ENCODE measurements around the gene LRRTM1. TPM values are rescaled to one million over a fixed set of nuclear protein-coding genes. Genes with fewer than 3 reads are reported as not detected.

Gene LRRTM1
- total RNA-seq, 1 donor from 2014 or later = not detected

- Mint-ChIP-seq H3K36me3 (ENCODE audit: low read depth) (no peaks in the 10 kb centered on the region), H3K27ac (no peak overlapping the region)
Measured at GRCh38 chr2:80322958-80323357, 18.4 kb upstream of the LRRTM1 start.

GRCh38 chr2:80322311-80322920, 17.9 kb upstream of the LRRTM1 start:
- ChIA-PET POLR2A (no interaction called here), CTCF (no interaction called here)
- DNase-seq (no peak), ATAC-seq (ENCODE audit: low read depth) (no peak)
- intact Hi-C loops (cut with micrococcal nuclease) = no loop called here
- H3K9me3 Mint-ChIP-seq = no peaks in the 10 kb centered on the region
- no peak overlapping the region for H3K27ac Mint-ChIP-seq
- H3K36me3 Mint-ChIP-seq (ENCODE audit: low read depth) = no peaks in the 10 kb centered on the region
- H3K4me1 Mint-ChIP-seq = no peaks in the 10 kb centered on the region
- no peak for TF ChIP-seq CTCF (IDR thresholded peaks at IDR 0.05)
- H3K27me3 Mint-ChIP-seq = no peaks in the 10 kb centered on the region
- no peak overlapping the region for H3K4me3 Mint-ChIP-seq

More at GRCh38 chr2:80322958-80323357, 18.4 kb upstream of the LRRTM1 start:
- Mint-ChIP-seq H3K27me3 (no peaks in the 10 kb centered on the region), H3K4me3 (no peak overlapping the region), H3K4me1 (no peaks in the 10 kb centered on the region), H3K9me3 (no peaks in the 10 kb centered on the region)
- ATAC-seq (ENCODE audit: low read depth) = no peak
- no peak for DNase-seq
- CTCF ChIA-PET = no interaction called here
- POLR2A ChIA-PET = no interaction called here
- no peak for TF ChIP-seq CTCF (IDR thresholded peaks at IDR 0.05)
- intact Hi-C loops (cut with micrococcal nuclease) = no loop called here

- no peak for ATAC-seq (ENCODE audit: low read depth)
- no peak overlapping the region for H3K27ac Mint-ChIP-seq
- peaks cover 6% of the 10 kb centered on the region for H3K9me3 Mint-ChIP-seq
- no peak for TF ChIP-seq CTCF (IDR thresholded peaks at IDR 0.05)
- CTCF ChIA-PET = no interaction called here
- H3K36me3 Mint-ChIP-seq (ENCODE audit: low read depth) = no peaks in the 10 kb centered on the region
- POLR2A ChIA-PET = no interaction called here
- no peaks in the 10 kb centered on the region for H3K4me1 Mint-ChIP-seq
- intact Hi-C loops (cut with micrococcal nuclease) = no loop called here
- DNase-seq = no peak
- no peak overlapping the region for H3K4me3 Mint-ChIP-seq
- H3K27me3 Mint-ChIP-seq = no peaks in the 10 kb centered on the region
Measured at GRCh38 chr2:80312282-80312839, 7.8 kb upstream of the LRRTM1 start.

GRCh38 chr2:80311304-80311703, 6.8 kb upstream of the LRRTM1 start:
- H3K27ac Mint-ChIP-seq = no peak overlapping the region
- intact Hi-C loops (cut with micrococcal nuclease) = no loop called here
- TF ChIP-seq CTCF (IDR thresholded peaks at IDR 0.05) = no peak
- H3K9me3 Mint-ChIP-seq = peaks cover 2% of the 10 kb centered on the region
- DNase-seq (no peak), ATAC-seq (ENCODE audit: low read depth) (no peak)
- no peak overlapping the region for H3K4me3 Mint-ChIP-seq
- ChIA-PET POLR2A (no interaction called here), CTCF (no interaction called here)
- H3K36me3 Mint-ChIP-seq (ENCODE audit: low read depth) = no peaks in the 10 kb centered on the region
- H3K27me3 Mint-ChIP-seq = peaks cover under 1% of the 10 kb centered on the region
- H3K4me1 Mint-ChIP-seq = no peaks in the 10 kb centered on the region

- H3K4me1 Mint-ChIP-seq = no peaks in the 10 kb centered on the region
- DNase-seq = no peak
- ChIA-PET CTCF (no interaction called here), POLR2A (no interaction called here)
- H3K27ac Mint-ChIP-seq = no peak overlapping the region
- H3K36me3 Mint-ChIP-seq (ENCODE audit: low read depth) = no peaks in the 10 kb centered on the region
- intact Hi-C loops (cut with micrococcal nuclease) = no loop called here
- no peak for ATAC-seq (ENCODE audit: low read depth)
- H3K4me3 Mint-ChIP-seq = no peak overlapping the region
- peaks cover 32% of the 10 kb centered on the region for H3K27me3 Mint-ChIP-seq
- peaks cover 2% of the 10 kb centered on the region for H3K9me3 Mint-ChIP-seq
- no peak for TF ChIP-seq CTCF (IDR thresholded peaks at IDR 0.05)
Measured at GRCh38 chr2:80303006-80303908, 1.3 kb downstream of the LRRTM1 start.

Data from activated B cell treated with CpG ODN at 0.5 μM for 24 hours (primary cell).